Activated naive CD8-positive, alpha-beta T cell treated with anti-CD3 and anti-CD28 coated beads for 36 hours (primary cell): ENCODE results near the gene TMEM175. TPM values are rescaled to one million over a fixed set of nuclear protein-coding genes. Genes with fewer than 3 reads are reported as not detected.

ENCODE experiments used
- total RNA-seq, 2 experiments: library from RNA; stranded (reverse); gene quantifications; one replicate each; pipeline ENCODE4 v1.2.3, GENCODE V29; 2021

The TMEM175 gene
- total RNA-seq, 2 experiments from 2014 or later: 14.4 to 17.6 TPM

Other genes starting within 250 kb of the TMEM175 start
- gene SLC49A3, start 243.3 kb upstream of the TMEM175 start, total RNA-seq: under 1 TPM; 0.38 to 0.43 TPM
- gene PCGF3, start 226.6 kb upstream of the TMEM175 start, total RNA-seq: 10 to 100 TPM; 19.7 to 21.2 TPM
- gene CPLX1, start 106.3 kb upstream of the TMEM175 start, total RNA-seq: under 1 TPM in 1 of 2 experiments, not detected in 1; 0.16 TPM
- 10 to 100 TPM; 92.8 to 98.9 TPM for gene GAK, start 144 bp upstream of the TMEM175 start, total RNA-seq
- 10 to 100 TPM; 12.5 to 14.0 TPM for gene DGKQ, start 41.1 kb downstream of the TMEM175 start, total RNA-seq
- gene IDUA, start 54.6 kb downstream of the TMEM175 start, total RNA-seq: 1 to 10 TPM; 6.6 to 7.1 TPM
- gene SLC26A1, start 60.9 kb downstream of the TMEM175 start, total RNA-seq: under 1 TPM; 0.20 to 0.21 TPM
- 10 to 100 TPM; 17.0 to 17.2 TPM for gene FGFRL1, start 79.2 kb downstream of the TMEM175 start, total RNA-seq
- gene RNF212, start 181.1 kb downstream of the TMEM175 start, total RNA-seq: 1 to 10 TPM; 3.3 to 3.8 TPM
- gene SPON2, start 240.1 kb downstream of the TMEM175 start, total RNA-seq: 1 to 10 TPM; 6.5 to 6.8 TPM